Fibroblast of the conjunctiva (primary cell): ENCODE measurements around the gene CPLANE1.

Source experiments
- DNase-seq: peaks from one replicate; pipeline ENCODE4 v3.0.0-alpha.2; 2010; ENCODE audit warnings: low read depth

The CPLANE1 gene

GRCh38 chr5:37064442-37064841, 184.7 kb downstream of the CPLANE1 start:
- no peak for DNase-seq

GRCh38 chr5:37063739-37064138, 185.4 kb downstream of the CPLANE1 start:
- no peak for DNase-seq

- no peak for DNase-seq
Observed at GRCh38 chr5:37060030-37060429, 189.1 kb downstream of the CPLANE1 start.

GRCh38 chr5:37056762-37057161, 192.4 kb downstream of the CPLANE1 start:
- DNase-seq = no peak
